VCaP (cell line): Measurements from ENCODE around the gene COMP.

ENCODE experiments used
- H3K27ac ChIP-seq: fragments of 450-650 bp; 2 replicates; pipeline ENCODE4 v1.5.1; 2017
- TF ChIP-seq, protein P1 (sequence below): fragments of 450-650 bp; conservative IDR thresholded peaks from 2 replicates; pipeline ENCODE4 v1.5.1; 2017; ENCODE audit warnings: mild to moderate bottlenecking, moderate library complexity

Gene COMP

DNA sequence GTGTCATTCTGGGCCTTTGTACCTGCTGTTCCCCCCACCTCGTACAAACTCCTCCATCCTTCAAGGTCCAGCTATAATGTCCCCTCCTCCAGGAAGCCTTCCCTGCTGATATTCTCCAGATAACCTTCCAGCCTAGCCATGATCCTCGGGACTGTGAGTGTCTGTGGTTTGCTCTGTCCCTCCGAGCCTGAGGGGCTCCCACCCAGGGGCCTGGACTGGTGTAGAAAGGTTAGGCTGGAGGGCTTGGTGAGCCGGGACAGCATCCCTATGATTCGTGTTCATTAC lies 2.9 kb upstream of the COMP start:
- H3K27ac ChIP-seq = no peak overlapping the region
- TF ChIP-seq, protein P1, sequence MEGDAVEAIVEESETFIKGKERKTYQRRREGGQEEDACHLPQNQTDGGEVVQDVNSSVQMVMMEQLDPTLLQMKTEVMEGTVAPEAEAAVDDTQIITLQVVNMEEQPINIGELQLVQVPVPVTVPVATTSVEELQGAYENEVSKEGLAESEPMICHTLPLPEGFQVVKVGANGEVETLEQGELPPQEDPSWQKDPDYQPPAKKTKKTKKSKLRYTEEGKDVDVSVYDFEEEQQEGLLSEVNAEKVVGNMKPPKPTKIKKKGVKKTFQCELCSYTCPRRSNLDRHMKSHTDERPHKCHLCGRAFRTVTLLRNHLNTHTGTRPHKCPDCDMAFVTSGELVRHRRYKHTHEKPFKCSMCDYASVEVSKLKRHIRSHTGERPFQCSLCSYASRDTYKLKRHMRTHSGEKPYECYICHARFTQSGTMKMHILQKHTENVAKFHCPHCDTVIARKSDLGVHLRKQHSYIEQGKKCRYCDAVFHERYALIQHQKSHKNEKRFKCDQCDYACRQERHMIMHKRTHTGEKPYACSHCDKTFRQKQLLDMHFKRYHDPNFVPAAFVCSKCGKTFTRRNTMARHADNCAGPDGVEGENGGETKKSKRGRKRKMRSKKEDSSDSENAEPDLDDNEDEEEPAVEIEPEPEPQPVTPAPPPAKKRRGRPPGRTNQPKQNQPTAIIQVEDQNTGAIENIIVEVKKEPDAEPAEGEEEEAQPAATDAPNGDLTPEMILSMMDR = no peak

DNA sequence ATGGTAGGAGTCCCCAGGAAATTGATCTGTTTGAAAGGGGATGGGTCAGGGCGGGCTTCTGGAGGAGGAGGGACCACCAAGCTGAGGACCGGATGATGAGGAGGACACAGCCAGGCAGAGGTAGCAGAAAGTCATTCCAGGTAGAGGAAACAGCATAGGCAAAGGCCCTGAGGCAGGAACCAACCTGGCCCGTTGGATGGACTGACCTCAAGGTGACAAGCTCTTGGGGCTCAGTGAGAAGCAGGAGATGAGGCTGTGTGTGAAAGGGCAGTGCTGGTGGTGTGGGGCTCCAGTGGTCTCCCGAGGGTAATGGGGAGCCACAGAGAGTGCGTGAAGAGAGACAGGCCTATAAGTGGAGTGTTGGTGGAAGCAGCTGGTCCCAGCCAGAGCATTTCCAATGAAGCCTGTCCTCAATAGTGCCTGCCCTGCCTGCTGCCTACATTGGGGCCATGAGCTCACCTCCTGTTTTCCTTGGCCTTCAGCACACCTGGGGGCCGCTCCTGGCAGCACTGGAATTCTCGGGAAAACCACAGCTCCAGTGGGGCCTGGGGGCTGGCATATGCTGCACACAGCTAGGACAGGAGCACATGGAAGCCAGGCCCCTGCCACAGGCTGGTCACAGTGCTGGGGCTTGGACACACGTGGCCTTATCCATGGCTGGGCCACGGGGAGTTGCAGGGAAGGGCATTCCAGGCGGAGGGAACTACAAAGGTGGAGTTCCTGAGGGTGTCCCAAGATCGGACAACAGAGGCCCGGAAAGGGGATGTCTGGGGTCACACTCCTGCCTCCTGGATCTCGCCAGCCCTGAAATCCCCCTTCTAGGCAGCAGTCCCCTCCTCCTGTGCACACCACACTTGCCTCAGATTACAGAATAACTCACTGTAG lies 2.3 kb upstream of the COMP start:
- H3K27ac ChIP-seq = no peak overlapping the region
- TF ChIP-seq, protein P1 = no peak

DNA sequence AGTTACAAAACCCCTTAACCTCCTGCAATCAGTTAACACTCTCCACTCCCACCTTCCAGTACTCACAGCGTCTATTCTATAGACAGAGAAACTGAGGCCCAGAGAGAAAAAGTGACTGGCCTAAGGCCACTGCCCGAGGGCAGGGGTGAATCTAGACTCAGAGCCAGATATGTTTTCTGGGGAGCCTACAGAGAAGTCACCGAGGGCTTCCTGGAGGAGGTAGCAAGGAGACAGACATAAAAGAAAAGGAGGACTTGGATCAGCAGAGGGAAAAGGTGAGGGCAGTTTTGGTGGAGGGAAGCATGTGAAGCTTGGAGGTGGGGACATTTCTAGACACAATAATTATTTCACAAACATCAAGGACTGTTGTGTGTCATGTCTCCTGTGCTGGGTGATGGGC lies 1.6 kb upstream of the COMP start:
- H3K27ac ChIP-seq = no peak overlapping the region
- TF ChIP-seq, protein P1 = no peak

DNA sequence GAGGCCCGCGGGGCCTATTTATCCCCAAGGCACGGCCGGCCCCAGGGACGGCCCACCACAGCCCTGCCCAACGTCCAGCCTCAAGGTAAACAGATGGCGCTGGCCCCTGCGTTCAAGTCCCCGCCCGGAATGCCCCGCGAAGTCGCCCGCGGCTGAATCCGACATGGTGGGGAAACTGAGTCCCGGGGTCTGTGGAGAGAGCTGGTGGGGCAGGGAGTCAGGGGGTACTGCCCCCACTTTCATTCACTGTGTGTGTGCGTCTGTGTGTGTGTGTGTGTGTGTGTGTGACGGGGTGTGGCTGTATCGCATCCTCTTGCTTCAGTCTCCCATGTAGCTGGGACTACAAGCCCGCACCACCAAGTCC lies 192 bp upstream of the COMP start:
- TF ChIP-seq, protein P1 = no peak

DNA sequence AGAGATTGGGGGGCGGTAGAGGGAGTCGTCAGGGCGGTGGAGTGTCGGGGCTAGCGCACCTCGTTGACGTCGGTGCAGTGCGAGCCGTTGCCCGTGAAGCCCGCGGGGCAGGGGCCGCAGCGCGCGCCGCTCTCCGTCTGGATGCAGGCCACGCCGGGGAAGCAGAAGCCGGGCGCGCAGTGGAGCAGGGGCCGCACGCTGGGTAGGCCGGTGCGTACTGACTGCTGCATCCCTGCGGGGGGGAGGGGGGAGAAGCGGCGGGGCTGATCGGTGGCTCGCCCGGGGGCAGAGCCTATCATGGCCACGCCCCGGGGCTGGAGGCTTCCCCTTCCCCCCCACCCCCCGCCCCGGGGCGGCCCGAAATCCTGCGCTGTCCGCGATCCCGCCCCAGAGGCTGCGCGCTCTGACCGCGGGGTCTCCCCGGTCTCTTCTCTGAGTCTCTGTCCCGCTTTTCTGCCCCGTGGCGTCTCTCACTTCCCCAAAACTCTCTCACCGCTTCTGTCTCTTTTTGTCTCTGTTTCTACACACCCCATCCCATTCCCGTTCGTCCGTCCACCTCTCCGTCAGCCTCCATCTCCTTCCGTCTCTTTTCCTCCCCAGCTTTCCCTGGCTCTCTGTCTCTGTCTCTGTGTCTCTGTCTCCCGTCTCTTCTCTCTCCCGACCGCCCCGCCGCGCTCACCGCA lies 1.1 kb downstream of the COMP start:
- TF ChIP-seq, protein P1 = no peak
- no peak overlapping the region; the same call in 1 of the 2 replicates for H3K27ac ChIP-seq

More for the DNA sequence above, 192 bp upstream of the COMP start:
- no peak overlapping the region for H3K27ac ChIP-seq

DNA sequence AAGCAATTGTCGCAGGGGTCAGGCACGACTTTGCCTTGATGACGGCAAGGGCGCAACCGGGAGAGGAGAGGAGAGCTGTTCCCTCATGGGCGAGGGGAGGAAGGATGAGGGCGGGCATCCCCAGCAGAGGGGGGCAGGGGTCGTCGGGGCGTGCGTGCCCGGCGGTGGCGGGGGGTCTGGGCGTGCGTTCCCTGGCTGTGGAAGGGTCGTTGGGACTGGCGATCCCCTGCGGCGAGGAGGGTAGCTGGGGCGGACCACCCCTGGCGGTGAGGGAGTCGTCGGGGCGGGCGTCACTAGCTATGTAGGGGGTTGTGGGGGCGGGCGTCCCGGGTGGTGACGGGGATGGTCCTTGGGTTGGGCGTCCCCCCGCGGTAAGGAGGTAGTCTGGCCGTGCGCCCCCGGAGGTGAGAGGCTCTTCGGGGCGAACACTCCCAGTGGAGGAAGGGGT lies 1.7 kb downstream of the COMP start:
- TF ChIP-seq, protein P1 = no peak
- H3K27ac ChIP-seq = no peak overlapping the region; the same call in 1 of the 2 replicates

DNA sequence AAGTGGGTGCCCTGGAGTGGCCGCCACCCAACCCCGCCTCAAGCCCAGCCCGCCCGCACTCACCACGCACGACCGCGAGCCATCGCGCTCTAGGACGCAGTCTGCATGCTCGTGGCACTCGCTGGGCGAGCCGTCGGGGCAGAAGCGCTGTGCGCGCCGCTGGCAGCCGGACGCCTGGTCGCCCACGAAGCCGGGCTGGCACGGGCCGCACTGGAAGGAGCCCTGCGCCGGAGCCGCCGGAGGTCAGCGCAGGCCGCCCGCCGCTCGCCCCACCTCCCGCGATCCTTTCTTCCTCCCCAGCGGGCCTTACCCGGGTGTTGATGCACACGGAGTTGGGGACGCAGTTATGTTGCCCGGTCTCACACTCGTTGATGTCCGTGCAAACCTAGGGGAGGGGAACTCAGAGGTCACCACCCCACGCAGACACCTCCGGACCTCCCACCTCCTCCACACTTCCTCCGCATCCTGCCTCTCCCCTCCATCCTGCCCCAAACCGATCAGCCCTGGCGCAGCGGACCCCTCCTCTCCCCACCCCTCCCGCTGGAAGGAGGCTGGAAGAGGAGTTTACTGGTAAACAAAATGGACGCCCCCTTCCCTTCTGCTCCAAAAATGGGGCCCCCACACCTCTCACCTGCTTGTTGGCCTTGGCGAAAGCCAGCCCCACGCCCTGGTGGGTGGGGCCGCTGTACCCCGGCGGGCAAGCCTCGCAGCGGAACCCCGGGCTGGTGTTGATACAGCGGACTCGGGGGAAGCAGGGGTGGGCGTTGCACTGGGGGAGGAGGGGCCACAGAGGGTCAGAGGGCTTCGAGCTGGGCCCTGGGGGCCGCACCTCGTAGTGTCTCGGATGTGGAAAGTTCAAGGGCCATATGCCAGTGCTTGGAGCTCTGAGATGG lies 2.3 kb downstream of the COMP start:
- no peak overlapping the region for H3K27ac ChIP-seq
- TF ChIP-seq, protein P1 = no peak
